Measurements from ENCODE around the gene LETM1. TPM values are rescaled to one million over a fixed set of nuclear protein-coding genes. Genes with fewer than 3 reads are reported as not detected.

The LETM1 gene
- polyA plus RNA-seq, 3 donors, result 22.4 to 31.0 (median 29.9) TPM

DNA sequence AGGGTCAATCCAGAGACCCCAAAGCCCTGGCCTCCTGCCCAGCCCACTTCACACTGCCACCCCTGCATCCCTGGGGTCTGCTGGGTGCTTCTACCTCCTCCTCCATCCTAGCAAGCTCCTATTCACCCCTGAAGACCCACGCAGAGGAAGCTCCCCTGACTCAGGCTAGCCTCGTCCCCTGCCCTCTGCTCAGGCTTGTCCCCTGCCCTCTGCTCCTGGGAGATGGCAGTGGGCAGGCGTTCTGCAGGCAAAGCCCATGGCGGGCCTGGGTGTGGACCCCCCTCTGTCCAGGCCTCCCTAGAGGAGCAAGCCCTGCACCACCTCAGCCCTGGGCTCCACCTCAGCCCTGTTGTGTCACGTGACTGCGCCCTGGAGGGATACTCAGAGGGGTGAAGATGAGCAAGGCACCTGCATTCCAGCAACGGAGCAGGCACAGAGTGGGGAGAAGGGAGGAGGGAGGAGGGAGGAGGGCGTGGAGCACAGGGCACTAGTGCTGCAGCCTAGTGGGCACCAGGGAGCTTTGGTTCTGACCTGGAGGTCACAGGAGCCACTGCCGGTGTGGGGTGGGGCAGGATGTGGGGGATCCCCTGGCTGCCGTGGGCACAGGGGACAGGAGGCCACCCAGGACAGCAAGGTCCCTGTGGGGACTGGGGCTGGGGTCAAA is 90.4 kb downstream of the LETM1 start:
- DNase-seq, result no peak

DNA sequence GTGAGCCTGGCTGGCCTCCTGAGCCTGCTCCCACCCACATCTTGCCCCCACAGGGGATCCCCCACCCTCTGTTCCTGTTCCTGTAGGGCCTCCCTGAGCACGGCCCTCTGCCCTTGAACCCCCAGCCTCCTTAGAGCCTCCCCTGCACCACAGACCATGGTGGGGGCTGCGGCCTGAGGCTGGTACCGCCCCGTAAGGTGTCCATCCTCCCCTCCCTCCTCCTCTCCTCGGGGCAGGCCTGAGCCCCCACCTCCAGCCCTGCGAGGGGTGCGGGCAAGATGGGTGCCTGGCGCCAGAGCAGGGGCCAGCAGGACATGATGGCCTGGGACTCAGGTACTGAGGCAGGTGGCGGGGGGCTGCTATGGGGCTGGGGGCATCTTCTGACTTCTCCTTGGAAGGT is 91.3 kb downstream of the LETM1 start:
- DNase-seq, result no peak

GRCh38 chr4:1763550-1764080 is 92.3 kb downstream of the LETM1 start:
- no peak for DNase-seq

GRCh38 chr4:1763070-1763549 is 92.8 kb downstream of the LETM1 start:
- DNase-seq, result no peak

DNA sequence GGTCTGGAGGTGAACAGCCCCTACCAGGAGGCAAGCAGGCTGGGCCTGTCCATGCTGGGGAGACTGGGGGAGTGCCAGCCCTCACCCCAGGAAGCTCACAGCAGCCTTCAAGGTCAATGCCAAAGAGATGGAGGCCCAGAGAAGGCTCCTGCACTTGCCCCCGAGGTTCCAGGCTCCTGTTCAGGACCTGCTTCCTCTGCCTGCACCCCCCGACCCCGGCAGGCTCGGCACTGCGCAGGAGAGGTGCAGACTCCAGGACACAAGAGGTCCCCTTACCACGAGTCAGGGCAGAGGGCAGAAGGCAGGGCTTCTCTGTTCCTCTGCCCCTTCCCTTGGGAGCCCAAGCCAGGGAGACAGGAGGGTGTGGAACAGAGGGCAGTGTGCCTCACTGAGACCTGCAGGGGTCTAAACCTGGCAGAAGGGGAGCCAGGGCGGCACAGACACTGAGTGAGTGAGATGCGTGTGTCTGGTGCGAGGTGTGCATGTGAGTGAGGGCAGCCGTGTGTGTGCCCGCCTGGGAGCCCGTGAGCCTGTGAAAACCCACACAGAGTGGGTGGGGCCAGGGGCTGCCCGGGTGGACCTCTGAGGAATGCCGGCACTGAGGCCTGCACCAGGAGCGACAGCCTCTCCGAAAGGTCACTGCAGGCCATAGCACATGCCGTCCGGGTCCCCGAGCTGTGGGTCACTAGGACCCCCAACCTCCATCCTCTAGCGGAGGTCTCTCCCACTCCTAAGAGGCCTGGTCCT is 93.5 kb downstream of the LETM1 start:
- DNase-seq, result no peak

Other genes with a start within 250 kb of the LETM1 start
- gene FAM53A, start 171.8 kb downstream of the LETM1 start, polyA plus RNA-seq (ENCODE audit: insufficient read length in 3 of 3), result 1 to 10 TPM; 2.5 to 3.0 (median 2.8) TPM
- 10 to 100 TPM; 80.8 to 87.6 (median 86.8) TPM for gene SLBP, start 143.8 kb downstream of the LETM1 start, polyA plus RNA-seq (ENCODE audit: insufficient read length in 3 of 3)
- gene TMEM129, start 134.8 kb downstream of the LETM1 start, polyA plus RNA-seq (ENCODE audit: insufficient read length in 3 of 3), result 10 to 100 TPM; 47.3 to 56.5 (median 51.3) TPM
- 10 to 100 TPM; 45.0 to 55.5 (median 48.9) TPM for gene TACC3, start 134.6 kb downstream of the LETM1 start, polyA plus RNA-seq (ENCODE audit: insufficient read length in 3 of 3)
- 100 to 1,000 TPM; 106 to 147 (median 144) TPM for gene FGFR3, start 62.9 kb downstream of the LETM1 start, polyA plus RNA-seq (ENCODE audit: insufficient read length in 3 of 3)
- 10 to 100 TPM; 72.7 to 86.8 (median 73.5) TPM for gene NSD2, start 15.2 kb upstream of the LETM1 start, polyA plus RNA-seq (ENCODE audit: insufficient read length in 3 of 3)
- 10 to 100 TPM; 40.0 to 49.1 (median 41.7) TPM for gene NELFA, start 152.8 kb upstream of the LETM1 start, polyA plus RNA-seq (ENCODE audit: insufficient read length in 3 of 3)
- 1 to 10 TPM; 7.9 to 8.7 (median 7.9) TPM for gene NAT8L, start 203.2 kb upstream of the LETM1 start, polyA plus RNA-seq (ENCODE audit: insufficient read length in 3 of 3)

Data from renal pelvis (tissue), 4 donors.